ENCODE data around the gene FBXW8.

Gene FBXW8

DNA sequence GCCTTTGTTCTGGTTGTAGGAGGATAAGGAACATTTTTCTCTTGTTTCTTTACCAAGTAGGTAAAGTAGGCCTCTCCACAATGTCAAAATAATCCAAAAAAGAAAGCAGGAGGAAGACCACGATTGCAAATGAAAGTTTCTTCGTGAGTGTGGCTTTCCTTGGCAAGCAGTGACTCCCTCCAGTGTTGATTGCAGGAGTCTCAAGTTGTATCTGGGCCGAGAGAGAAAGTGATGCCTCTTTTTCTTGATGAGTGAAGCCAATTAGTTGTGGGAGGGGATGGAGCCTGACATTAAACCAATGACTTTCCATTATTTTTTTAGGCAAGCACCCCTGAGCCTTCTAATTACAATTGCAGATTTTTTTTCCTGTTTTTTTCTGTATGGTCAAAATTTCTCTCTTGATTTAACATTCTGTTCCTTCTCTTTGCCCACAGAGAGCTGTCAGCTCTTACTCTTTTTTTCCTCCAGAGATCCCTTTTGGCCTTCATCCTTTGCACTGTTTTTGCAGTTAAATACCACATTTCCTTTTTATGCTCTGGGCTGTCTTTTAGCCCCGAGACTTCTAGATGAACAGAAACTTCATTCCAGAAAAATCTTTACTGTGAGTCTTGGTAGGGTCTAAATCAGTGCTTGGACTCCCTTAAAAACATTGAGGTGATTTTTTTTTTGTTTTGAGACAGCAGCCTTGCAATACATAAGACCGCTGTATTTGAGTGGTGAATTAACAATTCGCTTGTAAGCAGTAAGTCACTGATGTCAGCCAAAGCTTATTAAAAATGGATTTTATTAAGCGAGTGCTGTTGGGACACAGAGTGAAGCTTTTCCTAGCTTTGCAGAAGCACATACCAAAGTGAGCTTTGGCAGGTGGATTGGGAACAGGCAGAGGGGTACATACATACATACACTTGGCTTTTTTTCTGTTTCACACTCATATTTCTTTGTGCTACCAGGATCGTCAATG, 15.8 kb downstream of the FBXW8 start:
- DNase-seq: no peak

DNA sequence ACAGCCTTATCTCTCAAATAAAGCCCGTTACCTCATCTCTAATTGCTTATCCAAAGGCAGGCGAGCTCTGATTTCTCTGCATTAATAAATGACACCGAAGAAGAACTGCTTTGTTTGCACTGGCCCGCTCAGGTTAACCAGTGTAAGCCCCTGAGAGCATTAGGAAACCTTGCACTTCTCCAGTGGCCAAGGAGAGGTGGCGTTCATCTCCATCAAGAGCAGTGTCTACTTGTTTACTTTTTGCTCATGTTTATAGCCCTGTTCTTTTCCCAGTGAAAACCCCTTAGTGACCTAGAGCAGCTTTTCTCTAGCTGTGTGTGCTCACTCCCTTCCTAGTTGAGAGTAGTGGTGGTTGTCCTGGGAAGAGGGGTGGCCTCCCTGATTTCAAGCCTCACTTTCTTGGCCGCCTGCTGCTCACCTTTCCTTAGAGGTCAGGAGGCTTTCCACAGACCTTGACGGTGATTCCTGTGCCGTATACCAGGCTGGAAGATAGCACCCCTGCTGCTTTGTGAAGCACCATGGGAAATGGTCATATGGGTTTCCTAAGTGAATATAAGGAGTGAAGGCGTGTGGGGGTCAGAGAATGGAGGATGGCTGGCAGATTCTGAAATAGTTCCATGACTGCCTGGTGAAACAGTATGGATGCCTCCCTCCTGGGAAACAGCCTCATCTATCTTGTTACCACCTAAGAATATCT, 16.6 kb downstream of the FBXW8 start:
- no peak for DNase-seq

DNA sequence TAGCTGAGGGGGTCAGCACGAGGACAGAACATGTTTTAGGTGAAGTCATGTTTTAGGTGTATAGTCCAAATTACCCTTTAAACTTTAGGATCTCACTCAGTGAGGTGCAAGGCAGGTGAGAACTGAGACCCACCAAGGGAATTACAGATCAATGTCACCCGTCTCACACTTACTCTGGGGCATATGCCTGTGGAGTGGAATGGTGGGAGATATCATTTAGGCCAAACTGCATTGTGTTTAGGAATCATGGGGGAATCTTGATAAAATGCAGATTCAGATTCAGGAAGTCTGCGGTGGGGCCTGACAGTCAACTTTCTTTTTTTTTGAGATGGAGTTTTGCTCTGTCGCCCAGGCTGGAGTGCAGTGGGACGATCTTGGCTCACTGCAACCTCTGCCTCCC, 17.8 kb downstream of the FBXW8 start:
- no peak for DNase-seq

DNA sequence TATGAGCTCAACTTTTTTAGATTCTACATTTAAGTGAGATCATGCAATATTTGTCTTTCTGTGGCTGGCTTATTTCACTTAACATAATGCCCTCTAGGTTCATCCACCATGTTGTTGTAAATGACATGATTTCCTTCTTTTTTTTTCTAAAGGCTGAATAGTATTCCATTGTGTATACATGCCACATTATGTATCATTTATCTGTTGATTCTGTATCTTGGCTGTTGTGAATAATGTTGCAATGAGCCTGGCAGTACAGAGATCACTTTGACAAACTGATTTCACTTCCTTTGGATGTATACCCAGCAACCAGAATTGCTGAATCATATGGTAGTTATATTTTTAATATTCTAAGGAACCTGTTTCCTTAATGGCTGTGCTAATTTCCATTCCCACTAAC, 19.1 kb downstream of the FBXW8 start:
- no peak for DNase-seq

DNA sequence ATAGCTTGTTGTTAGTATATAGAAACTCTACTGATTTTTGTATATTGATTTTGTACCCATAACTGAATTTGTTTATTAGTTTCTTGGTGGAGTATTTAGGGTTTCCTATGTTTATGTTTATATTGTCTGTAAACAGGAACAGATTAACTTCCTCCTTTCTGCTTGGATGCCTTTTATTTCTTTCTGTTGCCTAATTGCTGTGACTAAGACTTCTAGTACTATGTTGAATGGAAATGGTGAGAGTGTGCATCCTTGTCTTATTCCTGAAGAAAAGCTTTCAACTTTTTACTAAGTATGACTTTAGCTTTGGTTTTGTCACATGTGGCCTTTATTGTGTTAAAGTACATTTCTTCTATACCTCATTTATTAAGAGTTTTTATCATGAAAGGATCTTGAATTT, 20.9 kb downstream of the FBXW8 start:
- no peak for DNase-seq

DNA sequence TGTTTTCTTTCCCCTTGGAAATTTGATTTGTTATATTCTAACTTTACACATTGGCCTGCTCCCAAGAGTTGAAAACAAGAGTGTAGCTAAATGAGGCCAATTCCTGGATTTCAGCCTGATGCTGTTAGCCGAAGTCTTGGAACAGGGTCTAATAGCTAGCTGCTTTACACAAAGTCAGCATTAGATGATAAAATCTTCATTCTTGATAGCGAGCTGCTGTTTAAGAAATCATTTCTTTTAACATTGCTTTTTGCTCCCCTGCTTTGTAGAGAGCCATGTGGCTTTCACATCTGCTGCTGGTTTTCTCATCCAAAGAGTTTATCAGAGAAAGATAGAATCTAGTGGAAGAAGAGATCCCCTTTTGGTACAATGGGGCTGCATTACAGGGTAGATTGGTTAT, 22.3 kb downstream of the FBXW8 start:
- DNase-seq: no peak

DNA sequence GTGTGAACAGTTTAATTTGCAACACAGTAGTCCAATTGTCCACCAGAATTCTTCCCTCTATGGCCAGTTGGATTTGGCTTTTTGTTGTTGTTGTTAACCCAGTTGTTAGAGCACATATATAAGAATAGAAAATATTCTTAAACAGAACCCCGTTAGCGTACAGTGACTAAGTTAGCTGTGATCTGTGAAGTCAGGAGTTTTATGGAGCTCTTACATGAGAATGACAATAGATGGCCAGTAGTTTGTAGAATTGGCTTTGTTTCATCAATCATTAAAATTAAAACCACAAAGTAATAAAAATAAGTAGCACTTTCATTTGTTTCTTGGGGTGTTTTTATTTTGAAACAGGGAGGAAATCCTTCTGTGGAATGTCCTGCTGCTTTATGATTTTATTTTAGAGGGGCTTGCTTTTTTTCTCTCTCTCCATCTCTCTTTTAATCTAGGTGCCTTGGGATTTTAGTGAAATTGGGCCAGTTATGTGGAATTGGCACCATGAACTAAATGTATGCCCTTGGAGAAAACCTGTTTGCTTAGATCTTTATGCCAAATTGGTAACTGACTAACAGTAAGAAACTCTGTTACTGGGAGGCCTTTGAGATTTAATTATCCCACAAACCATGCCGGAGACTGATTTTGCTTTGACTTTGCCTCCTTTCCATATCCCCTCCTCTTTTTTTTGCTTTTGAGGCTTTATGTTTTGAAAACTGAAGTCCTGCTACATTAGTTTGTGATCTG, 22.9 kb downstream of the FBXW8 start:
- no peak for DNase-seq

DNA sequence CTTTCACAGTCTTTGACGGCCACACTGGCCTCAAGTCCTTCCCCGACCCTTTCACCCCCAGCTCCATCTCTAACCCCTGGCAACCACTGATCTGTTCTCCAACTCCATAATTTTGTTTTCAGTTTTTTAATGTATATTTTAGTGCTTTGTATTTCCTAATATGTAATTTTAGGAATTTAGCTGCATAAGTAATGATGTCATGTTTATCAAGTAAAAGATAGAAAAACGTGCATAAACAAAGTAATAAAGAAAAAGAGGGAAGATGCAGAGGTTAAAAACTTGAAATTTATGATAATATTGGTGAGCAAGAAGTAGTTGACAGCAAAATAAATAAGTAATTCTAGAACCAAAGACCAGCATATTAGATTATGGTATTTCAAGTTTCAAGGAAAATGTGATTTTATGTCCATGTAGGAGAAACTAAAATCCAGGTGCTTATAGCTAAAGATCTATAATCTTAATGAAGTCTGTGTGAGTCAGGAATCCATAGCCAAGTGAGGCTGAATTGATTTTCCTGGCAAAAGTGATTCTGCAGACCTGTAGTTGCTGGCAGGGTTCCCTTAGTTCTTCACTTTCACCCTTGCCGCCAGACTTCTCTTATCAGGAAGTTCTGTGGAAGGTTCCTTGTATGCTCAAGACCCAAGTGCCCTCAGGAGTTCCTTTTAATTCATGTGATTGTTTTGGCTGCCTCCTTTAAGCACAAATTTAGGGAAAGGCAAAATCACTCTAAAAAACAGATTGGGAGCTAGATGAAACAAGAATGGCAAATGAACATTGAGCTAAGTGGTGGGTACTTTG, 24.4 kb downstream of the FBXW8 start:
- no peak for DNase-seq

DNA sequence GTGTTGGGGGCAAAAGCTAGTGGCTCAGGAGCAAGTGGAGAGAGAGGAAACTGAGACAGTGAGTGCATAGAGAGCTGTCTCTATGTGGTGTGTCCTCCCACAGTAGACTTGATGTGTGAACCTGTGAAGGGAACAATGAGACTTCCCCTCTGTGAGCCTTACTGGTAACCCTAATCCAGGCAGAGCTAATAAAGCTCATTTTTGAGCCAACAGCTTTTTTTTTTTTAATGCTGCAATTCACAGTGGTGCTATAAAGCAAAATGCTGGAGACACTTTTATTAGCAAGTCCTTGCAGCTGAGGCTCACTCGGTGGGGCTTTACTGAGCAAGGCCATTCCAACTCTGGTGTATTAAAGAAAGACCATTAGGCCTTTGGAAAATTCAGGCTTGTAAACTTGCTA, 26.9 kb downstream of the FBXW8 start:
- no peak for DNase-seq

DNA sequence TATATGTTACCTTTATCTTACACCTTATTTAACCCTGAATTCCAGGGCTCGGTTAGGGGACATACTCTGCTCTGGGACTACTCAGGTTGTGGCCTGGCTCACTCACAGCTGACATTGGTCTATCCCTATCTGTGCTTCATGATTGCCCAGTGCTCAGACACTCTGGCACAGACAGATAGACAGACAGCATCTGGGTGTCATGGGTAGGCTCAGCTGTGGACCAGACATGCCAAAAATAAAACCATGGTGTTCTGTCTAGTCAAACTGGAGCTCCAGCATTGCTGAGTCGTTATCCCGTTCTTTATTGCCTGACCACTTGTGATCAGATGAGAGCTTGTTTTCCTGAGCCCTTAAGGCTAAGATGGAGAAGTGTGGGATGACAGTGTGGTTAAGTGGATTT, 29.0 kb downstream of the FBXW8 start:
- no peak for DNase-seq

DNA sequence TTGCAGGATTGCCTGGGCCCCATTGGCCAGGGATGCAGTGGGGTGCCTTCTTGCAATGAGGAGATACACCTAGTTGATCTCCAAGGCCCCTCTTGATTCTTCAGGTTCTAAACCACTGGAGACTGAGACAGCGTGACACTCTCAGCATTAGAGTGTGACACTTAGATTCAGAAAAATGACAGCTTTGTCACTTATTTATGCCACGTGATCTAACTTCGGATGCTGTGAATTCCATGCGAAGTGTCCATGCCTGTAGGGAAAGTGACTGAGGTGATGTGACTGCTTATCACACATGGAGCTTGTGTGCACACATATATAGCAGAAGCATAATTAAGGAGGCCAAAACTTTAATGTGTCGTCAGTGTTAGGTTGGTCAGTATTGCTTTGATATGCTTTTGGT, 30.4 kb downstream of the FBXW8 start:
- no peak for DNase-seq

DNA sequence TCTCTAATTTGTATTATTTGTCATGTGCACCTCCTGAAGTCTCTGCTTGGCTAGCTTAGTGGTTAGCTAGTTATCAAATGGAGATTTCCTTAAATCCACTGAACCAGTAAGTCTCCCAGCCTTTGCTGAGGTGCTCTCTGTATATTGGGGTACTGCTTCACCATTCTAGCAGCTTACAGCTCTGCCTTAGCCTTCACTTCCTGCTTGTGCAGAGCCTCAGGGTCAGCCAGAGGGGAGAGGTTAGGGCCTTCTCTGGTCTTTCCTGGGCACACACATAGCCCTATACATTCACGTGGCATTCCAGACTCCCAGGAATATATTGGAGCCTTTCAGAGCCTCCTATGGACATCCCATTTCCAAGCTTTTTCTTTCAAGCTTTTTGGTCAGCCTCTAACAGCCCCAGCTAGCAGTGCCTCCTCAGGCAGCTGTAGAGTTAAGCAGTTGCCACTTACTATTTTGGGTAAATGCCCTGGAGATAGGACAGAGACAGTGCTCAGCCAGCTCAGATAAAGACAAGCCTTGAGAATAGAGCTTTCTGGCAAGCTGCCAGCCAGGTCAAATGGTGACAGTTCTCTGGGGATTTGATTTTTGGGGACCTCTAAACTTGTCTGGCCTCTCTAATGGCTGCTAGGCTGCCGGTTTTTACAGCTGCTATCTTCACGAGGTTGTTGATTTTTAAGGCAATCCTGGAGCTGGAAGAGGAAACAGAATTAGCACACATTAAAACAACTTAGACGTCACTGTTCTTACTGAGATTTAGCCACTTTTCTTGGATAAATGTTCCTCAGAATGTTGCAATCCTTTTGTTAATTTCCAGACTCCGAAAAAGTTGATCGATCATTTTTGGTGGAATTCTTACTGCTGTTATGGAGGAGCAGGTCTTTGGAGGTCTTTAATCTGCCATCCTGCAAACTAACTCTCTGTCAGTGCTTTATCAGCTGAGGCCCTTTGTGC, 32.9 kb downstream of the FBXW8 start:
- no peak for DNase-seq

DNA sequence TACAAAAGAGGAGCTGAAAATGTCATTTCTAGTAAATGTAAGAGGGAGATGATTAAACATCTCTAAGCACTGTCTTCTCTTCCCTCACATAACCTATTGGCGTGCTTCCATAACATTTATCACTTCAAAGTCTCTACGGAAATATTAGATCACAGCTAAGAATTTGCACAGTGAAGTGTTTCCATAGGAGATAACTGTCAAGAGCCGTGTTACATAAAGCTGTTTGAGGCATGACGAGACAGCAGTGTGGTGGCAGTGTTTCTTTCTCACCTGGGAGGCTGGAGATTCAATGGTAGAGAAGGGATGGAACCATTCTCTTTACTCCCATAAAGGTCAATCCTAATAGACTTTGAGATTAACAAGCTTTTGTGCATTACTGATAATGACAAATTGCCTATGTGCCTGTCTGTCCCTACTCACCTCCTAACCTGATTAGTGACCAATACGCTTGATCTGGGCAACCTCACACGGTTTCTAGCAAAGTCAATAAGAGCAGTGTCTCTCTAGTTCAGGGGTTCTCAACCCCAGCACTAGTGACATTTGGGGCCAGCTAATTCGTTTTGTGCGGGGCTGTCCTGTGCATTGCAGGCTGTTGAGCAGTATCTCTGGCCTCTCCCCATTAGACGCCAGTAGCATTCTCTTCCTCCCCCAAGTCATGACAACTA, 35.3 kb downstream of the FBXW8 start:
- DNase-seq: no peak

DNA sequence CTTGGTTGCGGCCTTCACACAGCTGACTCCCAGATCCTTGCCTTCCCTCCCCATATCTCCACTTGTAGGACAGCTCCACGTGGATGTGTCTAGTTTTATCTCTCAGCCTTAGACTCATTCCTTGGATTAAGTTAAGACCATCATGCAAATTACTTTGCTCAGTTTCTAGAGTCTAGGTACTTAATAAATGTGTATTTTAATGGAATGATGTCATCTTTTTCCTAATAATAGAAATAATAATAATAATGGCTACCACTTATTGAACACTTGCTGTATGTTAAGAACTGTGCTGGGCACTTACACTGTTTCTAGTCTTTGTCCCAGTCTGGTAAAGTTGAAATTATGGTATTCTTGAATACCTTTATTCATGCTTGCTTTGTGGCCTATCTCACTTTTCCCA, 37.5 kb downstream of the FBXW8 start:
- DNase-seq: no peak

DNA sequence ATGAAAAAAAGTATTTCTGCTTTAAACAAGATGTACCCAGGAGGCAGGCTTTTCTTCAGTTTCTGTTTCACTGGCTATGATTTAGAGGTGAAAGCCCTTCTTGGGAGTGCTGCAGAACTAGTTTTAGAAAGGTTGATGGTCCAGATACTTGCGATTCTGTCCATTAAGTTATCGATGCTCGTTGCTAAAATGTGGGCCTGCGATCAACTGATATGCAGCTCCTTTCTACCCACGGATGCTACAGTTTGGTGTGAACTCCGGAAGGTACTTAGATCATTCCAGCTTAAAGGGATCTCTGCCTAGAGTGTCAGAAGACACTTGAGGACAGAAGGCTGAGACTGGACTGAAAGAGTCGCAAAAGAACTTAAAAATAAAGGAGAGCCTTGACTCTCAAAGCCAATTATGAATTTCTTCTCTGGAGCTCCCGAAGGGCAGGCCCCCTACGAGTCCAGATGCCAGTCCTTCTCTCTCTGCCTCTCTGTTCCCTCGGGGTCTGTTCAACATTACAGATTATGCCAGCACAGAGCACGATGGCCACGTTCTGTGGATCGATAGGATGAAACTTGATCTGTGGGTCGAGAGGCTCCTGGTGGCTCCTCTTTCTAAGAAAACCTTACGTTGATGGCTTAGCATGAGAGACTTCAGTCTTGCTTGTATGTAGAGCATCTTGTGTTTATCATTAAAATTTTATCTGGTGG, 40.0 kb downstream of the FBXW8 start:
- DNase-seq: no peak

DNA sequence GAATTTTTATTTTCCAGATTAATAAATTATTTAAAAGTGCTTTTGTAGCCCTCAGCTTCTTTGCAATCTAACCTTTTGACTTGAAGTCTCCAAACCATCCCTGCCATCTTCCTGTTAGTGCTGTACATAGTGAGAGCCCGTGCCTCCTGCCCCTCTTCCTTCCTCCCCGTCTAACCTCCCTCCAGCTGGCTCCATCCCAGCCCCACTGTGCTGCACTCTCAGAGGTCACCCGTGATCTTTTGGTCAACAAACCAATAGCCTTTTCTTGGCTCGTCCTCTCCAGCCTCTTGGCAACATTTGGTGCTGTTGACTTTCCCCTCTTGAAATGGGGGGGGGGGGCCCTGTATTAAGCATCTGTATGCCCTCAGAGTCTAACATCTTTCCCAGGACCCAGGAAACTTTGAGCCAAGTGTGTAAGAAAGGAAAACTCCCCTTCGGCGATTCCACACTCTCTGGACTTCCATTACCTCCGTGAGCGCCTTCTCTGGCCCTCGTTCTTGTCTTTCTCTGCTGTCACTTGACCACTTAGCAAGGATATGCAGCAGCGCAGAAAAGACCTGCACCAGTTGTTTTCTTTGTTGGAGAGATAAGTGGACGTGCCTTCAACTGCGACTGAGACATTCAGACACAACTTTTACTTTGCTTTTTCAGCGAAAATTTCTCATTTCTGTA, 44.1 kb downstream of the FBXW8 start:
- no peak for DNase-seq

DNA sequence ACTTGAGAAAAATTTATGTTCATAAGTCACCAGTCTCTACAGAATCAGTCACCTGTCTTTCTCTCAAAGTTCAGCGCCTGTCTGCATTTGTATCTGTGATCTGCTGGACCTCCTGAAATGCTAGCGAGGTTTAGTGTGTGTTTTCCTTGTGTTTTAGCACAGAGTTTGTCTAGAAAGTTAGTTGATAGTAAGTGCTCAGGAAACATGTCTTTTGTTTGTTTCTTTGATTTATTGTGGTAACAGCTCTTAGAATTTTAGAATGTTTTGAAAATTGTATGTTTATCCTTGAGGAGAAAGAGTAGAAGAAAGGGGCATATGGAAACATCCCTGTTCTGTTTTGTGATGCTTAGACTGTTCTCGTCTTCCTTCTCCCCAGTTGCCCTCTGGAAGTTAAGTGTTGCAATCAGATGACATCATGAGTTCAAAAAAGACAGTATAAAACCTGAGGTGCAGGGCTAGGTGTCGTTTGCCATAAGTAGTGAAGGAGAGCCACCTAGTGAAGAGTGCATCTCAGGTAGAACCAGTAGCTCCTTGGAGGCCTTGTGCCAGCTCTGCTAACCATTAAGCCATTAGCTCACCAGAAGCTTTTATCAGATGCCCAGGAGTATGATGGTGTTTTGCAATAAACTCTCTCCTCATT, 44.8 kb downstream of the FBXW8 start:
- no peak for DNase-seq

DNA sequence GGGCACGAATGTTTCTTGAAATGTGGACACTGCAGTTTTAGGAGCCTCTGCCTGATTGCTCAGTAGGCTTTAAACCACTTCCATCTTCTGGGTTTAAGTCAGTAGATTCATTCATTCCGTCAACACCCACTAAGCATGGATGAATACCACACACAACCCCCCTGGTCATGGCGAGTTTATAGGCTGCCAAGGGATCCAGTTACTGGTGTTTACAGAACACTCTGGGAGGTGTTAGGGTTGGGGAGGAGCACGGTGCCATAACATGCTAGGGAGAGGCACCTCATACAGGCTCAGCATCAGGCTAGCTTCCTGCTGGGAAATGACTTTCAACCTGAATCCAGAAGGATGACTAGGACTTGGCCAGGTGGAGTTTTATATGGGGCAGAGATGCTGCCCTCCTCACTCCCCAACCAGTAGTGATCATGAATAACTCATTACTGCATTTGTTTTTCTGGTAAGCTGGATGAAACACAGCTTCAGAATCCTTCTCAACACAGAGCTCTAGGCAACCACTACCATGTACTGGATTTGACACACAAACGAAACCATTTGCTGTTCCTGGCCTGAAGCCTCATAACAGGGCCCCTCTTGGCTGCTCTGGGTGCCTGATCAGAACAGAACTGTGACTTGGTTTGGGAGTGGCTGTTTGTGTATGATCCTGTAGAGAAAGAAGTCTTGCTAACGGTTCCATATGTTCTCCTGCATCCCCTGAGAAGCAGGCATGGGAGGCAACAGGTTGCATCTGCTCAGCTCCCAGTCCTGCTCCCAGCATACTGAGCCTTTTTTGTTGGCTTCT, 47.9 kb downstream of the FBXW8 start:
- DNase-seq: no peak

DNA sequence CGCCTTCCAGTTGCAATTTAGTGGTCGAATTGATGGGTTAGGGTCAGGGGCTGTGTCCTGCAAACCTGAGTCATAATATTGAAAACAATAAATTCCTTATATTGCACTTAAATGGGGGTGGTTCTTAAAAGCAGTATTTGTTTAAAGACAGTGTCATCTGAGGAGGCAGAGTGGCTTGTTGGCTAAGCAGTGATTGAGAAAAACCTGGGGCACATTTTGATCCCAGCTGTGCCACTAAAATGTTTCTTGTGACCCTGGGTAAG, 48.4 kb downstream of the FBXW8 start:
- DNase-seq: no peak

All from stimulated activated CD4-positive, alpha-beta T cell treated with anti-CD3 and anti-CD28 coated beads, Interleukin-2, amount 100 ng/mL, for 48 hours (primary cell).